NB4 (cell line): ENCODE measurements around the gene SPATA32.

Experiments used
- DNase-seq: peaks from one replicate; pipeline ENCODE4 v3.0.0; 2010; ENCODE audit warnings: low read depth
- H3K4me3 ChIP-seq: one replicate; pipeline ENCODE4 v1.5.1; 2011; ENCODE audit warnings: mild to moderate bottlenecking, low read depth, low read length, moderate library complexity
- MYC ChIP-seq: IDR thresholded peaks from 2 replicates; pipeline ENCODE4 v1.6.1; 2011; ENCODE audit warnings: low read depth, low read length
- POLR2A ChIP-seq: IDR thresholded peaks from 2 replicates; pipeline ENCODE4 v1.6.1; 2011; ENCODE audit warnings: mild to moderate bottlenecking; ENCODE audit not compliant: insufficient read length; ENCODE audit errors: extremely low read depth
- TF ChIP-seq, protein P1 (sequence below): IDR thresholded peaks from one replicate; pipeline ENCODE4 v1.5.1; 2012; ENCODE audit warnings: low read depth, low read length
- TF ChIP-seq, protein P2 (sequence below): IDR thresholded peaks from 2 replicates; pipeline ENCODE4 v1.6.1; 2011; ENCODE audit warnings: low read depth, low read length

The SPATA32 gene

DNA sequence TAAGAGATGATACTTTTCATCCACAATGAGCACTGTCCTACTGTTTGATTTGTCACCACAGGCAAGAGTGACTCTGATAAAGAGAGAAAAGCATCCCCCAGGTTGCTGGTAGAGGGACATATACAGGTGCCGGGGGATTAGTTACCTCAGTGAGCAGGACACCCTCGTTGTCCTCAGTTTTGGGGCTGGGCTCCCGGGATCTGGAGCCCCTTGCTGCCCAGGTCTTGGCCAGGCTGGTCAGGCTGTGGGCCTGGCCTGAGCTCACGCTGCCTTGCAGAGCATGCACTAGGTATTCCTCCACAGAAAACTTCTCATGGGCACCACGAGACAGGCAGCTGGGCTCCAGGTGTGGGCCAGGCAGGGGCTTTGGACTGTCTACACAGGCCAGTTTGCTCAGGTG lies 24.4 kb upstream of the SPATA32 start:
- TF ChIP-seq, protein P1, sequence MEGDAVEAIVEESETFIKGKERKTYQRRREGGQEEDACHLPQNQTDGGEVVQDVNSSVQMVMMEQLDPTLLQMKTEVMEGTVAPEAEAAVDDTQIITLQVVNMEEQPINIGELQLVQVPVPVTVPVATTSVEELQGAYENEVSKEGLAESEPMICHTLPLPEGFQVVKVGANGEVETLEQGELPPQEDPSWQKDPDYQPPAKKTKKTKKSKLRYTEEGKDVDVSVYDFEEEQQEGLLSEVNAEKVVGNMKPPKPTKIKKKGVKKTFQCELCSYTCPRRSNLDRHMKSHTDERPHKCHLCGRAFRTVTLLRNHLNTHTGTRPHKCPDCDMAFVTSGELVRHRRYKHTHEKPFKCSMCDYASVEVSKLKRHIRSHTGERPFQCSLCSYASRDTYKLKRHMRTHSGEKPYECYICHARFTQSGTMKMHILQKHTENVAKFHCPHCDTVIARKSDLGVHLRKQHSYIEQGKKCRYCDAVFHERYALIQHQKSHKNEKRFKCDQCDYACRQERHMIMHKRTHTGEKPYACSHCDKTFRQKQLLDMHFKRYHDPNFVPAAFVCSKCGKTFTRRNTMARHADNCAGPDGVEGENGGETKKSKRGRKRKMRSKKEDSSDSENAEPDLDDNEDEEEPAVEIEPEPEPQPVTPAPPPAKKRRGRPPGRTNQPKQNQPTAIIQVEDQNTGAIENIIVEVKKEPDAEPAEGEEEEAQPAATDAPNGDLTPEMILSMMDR: no peak
- TF ChIP-seq POLR2A (no peak), MYC (no peak)
- TF ChIP-seq, protein P2, sequence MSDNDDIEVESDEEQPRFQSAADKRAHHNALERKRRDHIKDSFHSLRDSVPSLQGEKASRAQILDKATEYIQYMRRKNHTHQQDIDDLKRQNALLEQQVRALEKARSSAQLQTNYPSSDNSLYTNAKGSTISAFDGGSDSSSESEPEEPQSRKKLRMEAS: no peak
- no peak for DNase-seq

DNA sequence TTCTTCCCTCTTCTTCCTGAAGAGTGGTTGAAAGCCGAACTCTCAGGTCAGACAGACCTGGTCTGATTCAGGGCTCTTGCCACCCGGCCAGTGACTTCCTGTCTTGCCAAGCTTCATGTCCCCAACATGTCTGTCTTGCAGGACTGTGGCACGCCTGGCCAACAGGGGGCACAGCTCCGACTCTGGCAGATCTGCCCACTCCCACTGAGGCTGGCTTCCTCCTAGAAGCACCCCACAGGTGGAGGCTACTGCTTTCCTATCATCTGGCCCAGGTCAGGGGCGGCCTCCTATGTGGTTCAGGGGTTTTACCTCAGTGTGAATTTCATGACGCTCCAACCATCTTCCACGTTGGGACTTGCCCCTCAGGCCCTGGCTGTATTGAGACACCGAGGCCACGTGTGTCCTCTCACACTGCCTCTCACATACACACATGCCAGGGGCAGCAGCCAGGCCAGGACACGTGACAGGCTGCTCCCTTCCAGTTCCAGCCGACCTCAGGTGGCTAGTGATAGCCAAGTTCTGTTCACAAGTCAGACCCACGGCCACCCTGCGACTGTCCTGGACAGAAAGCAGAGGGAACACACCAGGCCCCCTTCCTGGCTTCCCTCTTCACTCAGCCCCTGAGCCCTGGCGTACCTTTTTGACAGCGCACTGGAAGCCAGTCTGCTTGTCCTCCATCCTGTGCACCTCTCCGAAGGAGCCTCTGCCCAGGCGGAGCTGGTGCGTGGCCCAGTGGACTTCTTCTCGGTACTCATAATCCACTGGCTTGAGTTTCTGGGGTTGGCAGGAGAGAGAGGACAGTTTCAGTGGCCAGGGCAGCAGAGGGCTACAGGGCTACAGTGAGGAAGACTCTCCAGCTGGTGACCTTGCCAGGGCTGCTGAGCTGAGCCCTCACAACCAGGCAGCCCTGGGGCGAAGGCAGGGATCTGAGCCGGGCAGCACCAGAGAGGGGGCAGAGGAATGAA lies 22.6 kb upstream of the SPATA32 start:
- TF ChIP-seq, protein P1: peak; percentile 57
- TF ChIP-seq POLR2A: no peak
- no peak overlapping the region for H3K4me3 ChIP-seq
- peak; percentile 51 for DNase-seq

More for the DNA sequence above, 24.4 kb upstream of the SPATA32 start:
- H3K4me3 ChIP-seq: no peak overlapping the region

DNA sequence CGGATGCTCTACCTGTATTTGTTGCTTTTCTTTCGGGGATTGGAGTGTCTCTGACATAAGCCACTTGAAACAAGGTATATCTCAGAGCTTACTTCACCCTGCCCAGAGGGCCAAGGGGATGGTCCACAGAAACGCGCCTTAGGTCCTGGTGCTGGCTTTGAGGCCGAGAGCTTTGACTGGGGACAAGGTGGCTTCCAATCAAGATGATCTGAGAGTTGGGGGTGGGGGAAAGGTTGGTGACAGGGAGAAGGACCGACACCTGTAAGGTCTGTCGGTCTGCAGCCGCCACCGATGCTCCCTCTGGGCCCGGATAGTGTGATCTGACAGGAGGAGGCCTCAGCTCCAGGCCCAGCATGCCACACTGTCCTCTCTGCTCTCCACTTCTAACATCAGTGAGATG lies 21.8 kb upstream of the SPATA32 start:
- H3K4me3 ChIP-seq: no peak overlapping the region
- no peak for DNase-seq
- TF ChIP-seq, protein P2: no peak
- TF ChIP-seq, protein P1: no peak
- no peak for TF ChIP-seq MYC

DNA sequence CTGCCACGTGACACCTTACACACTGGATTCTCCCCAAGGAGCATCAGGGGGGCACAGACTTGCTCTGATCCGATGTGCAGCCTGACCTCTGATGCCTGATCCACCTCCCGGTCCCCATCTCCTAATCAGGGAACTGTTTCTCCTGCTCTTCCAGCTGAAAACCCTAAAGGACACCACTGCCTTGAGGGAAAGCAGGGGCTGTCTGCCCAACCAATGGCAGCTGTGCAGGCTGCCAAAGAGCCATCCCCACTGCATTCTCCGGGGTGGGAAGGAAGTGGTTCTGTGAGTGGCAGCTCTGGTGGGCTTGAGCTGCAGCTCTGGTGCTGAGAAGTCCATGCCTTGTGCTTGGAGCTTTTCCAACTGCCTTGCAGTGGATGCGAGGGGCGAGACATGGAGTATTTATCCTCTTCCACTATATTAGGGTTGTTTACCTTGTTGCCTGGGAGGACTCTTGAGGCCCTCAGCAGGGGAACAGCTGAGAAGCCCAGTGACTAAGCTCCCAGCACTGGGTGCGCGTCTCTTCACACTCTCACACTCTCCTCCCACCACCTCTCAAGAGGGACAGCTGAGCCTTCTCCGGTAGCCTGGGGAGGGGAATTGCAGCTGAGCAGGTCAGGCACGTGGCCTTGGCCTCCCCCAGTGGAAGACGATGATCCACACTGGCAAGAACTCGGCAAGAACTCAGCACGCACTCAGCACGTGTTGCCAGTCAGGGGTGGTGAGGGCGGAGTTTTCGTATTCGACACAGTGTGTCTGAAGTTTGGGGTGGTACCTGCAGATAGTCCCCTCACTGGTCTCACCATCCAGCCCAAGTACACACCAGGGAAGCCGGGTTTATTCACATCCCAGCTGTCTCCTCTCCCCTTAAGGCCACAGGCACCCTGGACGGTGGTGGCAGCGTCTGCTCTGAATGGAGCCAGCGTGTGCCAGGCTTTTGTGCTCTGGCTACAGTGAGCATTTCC lies 21.1 kb upstream of the SPATA32 start:
- no peak overlapping the region for H3K4me3 ChIP-seq
- no peak for DNase-seq
- TF ChIP-seq, protein P1: no peak
- TF ChIP-seq POLR2A (no peak), MYC (no peak)
- TF ChIP-seq, protein P2: no peak

DNA sequence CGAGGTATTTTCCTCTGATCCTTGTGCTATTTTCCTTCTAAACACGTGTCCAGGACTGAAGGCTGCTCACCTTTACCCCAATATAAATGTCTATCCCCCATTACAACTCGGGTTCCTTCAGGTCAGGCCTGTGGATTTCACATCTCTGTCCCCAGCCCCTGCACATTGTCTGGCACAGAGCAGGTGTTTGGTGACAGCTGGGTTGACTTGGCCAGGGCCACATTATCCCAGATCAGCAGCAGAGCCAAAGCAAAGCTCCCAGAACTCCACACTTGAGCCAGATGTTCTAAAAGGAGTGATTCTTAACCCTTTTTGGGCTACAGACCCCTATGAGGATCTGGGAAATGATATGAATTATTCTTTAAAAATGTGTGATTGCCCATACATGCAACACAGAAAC lies 18.0 kb upstream of the SPATA32 start:
- TF ChIP-seq POLR2A (no peak), MYC (no peak)
- TF ChIP-seq, protein P2: no peak
- TF ChIP-seq, protein P1: no peak
- no peak overlapping the region for H3K4me3 ChIP-seq
- DNase-seq: no peak
